ENCODE data around the gene DOCK4.

Gene DOCK4

DNA sequence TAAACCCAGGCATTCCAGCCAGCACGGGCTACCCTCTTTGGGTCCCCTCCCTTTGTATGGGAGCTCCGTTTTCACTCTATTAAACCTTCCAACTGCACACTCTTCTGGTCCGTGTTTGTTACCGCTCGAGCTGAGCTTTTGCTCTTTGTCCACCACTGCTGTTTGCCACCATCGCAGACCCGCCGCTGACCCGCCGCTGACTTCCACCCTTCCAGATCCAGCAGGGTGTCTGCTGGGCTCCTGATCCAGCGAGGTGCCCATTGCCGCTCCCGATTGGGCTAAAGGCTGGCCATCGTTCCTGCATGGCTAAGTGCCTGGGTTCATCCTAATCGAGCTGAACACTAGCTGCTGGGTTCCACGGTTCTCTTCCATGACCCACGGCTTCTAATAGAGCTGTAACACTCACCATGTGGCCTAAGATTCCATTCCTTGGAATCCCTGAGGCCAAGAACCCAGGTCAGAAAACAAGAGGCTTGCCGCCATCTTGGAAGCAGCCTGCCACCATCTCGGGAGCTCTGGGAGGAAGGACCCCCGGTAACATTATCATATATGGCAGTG lies 14.8 kb upstream of the DOCK4 start:
- DNase-seq: no peak

DNA sequence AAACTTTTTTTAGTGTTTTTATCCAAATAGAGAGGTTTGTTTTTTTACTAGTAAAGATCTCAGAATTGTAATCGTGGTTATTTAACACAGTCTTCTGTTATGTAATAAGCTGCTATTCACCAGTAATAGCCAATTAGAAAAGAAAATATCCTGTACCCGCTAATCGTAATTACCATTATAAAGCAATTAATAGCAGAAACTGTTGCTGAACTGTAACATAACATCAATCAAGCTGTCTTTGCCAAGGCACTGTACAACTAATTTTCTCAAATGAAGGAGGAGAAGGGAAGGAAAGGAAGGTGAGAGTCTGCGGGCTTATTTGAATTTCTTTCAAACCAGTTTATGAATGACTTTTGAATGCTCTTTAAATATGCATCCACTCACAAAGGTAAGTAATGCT lies 9.6 kb upstream of the DOCK4 start:
- no peak for DNase-seq

DNA sequence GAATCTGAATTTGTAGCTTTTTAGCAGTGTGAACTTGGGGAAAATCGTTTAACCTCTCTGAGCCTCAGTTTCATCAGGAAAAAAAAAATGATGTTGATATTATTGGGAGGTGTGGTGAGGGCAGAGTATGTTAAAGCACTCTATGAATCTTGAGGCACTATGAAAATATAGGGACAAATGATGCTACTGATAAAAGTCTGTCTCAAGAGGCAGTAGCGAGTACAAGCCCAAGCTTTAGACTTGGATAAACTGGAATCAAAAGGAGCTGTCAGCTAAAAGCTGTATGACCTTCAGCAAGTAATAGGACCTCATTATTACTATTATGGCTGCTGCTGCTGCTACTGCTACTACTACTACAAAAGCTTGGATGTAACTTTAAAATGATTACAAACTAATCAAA lies 8.7 kb upstream of the DOCK4 start:
- no peak for DNase-seq

DNA sequence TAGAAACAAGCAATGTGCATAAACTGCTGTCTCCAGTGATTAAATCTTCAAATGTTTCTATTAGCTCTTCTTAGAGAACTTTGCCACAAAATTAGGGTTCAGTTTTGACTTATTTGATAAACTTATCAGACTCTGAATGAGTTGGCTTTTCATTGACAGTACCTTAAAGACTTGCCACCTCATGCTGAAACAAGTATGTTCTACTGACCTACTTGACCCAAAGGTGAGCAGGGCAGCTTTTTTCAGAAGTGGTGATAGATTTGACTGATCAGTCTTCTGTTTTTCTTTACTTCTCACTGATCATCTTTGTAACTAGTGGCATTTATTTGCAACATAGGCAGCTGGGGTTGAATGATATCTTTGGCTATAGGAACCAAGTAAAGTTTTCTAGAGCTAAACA lies 8.1 kb upstream of the DOCK4 start:
- no peak for DNase-seq

DNA sequence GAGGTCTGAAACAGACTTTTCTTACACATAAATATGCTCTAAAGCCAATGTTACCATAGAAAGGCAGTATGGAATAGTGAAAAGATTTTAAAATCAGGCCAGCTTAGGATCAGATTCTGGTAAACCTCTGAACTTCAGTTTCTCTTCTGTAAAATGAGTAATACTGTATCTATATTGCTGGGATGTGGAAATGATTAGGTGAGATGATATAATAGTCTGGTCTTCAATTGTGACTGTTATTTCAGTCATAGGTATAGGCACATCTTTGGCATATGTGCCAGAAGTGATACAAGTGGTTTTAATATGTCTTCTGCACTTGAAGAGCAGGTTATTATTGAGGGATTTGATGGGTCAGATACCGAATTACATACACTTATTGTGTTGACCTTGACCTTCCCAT lies 7.5 kb upstream of the DOCK4 start:
- no peak for DNase-seq

DNA sequence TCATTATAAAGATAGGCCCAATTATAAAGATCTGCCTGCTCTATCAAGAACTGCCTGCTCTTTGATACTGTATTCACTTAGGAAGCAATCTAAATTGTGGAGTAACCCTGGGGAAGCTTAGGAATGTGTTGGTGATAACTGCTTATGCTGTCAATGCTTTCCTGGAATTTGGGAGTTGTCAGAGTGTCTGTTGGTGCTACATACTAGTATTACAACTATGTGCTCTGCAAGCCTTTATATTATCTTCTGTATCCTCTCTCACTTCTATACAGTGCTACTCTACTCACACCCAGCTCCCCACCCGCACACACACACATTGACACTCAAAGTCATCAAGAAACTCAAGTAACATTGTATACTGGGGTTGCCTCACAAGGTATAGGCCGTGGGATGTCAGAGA lies 6.4 kb upstream of the DOCK4 start:
- no peak for DNase-seq

DNA sequence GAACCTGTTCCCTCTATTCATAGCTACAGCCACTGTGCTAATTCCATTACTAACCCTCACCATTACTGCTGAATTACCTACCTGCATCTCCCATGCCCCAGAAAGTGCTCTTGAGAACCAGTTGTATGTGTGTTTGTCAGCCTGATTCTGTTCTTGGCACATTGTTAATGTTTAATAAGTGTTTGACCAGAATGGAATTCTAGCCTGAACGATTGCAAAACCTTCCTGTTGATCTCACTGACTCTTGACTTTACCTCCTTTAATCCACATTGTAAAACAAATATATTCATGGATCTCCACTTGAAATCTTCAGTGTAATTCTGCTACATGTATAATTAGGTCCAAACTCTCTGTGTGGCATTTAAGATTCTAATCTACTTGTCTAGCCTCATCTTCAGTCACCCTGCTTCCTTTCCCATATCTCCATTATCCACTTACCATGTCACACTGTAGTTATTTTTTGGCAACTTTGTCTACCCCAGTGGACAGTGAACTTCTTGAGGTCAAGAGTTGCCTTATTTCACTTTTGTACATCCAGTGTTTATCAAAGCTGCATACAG lies 5.2 kb upstream of the DOCK4 start:
- DNase-seq: no peak

DNA sequence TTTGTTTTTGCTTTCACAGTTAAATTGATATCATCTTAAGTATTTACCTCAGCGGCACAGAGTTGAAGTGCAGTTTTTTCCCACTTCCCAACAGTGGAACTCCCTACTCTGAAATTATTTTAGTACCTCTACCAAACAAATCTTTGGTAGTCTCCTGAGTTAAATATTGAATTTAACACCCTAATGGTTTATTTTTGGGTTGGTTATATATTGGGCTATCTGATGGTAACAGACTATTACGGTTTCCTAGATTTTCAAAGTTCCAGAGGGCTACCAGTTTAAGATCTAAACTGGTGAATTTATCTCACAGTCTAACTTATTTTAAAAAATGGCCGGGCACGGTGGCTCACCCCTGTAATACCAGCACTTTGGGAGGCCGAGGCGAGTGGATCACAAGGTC lies 1.6 kb upstream of the DOCK4 start:
- DNase-seq: no peak

DNA sequence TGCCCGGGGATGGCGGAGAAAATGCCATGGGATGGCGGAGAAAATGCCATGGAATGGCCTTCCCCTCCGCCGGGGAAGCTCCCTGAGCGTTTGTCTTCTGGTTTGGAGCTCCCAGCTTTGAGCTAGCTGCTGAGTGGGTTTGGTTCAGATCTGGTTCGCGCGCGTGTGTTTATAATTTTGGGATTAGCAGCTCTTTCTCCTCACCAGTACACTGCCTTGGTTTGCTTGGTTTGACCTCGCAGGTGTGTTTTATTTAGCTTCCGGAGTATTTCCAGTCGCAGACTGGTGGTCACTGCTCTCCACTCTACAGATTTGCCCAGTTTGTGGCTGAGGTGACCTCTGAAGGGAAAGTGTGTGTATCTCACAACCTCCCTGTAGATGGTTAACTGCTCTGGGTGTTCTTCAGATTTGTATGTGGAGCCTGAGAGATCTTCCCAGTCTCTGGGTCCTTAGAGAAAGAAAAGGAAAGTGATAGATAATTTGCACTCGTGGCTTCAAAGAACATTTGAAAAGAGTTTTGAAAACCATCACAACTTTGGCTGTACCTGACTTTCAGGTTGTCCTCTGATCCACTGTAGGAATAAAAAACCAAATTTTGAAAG lies 893 bp upstream of the DOCK4 start:
- DNase-seq: peak; percentile 32

DNA sequence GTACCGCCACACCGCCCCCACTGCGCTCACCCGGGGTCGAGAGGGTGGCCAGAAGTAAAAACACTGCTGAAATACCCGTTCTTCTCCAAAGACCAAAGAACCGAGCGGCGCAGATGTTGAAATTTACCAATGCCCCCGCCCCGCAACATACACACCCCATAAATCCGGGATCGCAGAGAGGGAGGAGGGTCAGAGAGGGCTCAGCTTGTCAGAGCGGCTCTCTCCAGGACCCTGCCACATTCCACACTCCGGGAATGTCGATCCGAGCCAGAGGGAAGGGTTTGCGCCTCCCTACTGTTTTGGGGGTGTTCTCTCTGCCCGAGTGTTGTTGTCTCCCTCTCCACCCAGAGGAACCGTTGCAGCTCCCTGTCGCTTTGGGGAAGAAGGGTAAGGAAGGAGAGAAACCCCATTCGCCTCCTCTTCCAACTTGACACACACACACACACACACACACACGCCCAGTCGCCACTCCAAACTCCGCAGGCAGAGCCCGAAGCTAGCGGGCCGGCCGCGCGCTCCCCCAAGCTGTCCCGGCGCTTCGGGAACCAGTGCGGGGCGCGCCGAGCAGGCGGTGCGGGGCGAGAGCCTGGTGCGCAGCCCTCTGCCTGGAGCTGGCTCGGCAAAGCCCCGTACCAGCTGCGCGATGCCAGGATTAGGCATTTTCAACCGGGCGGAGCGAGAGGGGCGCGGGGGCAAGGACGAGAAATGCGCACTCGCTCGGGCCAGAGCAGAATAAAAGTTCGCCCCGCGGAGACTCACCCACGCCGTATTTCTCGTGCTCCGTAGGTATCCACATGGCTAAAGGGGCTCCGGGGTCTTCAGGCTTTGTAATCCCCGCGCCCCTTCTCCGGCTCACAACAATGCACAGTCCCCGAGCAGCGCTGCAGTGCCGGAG lies 609 bp downstream of the DOCK4 start:
- peak; percentile 64 for DNase-seq

DNA sequence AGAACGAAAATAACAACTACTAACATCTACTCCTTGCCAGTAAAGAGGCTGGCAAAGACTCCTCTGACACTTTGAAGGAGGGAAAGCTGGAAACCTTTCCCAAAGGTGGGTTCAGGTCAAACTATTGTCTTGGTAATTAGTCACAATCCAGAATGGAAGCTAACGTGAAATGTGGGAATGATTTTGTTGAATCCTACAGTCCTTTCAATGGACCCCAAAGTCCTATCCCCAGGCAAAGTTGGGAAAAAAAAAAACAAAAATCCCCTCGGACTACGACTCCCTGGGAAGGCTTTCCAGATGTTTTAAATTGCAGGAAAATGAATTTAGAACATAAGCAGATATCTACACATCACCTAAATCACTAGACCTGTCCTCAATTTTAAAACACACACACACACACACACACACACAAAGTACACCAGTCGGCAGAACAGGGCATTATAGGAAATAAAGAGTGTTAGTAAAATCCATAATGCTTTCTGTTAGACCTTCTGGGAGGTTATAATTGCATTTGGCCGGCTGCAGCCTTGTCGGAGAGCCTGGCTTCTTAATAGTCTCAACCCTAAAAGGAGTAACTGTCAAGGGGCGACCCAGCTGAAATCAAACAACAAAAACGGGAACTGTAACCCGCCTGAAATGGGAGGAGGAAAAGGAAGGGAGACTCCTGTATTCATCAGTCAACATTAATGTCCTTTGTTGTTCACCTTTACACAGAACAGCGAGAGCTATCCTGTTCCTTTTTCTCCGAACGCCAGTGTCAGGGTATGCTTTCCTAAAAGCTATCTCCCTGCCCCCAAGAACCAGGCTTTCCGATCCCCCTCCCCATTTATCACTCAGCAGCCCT lies 1.5 kb downstream of the DOCK4 start:
- peak; percentile 54 for DNase-seq

DNA sequence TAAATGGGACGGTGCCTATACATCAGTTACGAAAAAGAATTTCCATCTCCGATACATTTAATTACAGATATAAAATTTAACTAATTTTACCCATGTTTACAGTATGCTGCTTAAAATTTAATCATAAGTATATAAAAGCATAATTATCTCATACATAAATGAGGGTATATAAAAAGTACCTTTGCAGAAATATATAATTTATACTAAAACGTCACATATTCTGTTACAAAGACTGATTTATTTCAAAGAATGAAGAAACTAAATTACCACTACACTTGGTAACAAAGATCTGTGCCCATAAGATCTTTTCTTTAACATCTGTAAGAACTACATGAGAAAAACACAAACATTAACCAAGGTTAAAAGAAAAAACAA lies 2.8 kb downstream of the DOCK4 start:
- DNase-seq: no peak

DNA sequence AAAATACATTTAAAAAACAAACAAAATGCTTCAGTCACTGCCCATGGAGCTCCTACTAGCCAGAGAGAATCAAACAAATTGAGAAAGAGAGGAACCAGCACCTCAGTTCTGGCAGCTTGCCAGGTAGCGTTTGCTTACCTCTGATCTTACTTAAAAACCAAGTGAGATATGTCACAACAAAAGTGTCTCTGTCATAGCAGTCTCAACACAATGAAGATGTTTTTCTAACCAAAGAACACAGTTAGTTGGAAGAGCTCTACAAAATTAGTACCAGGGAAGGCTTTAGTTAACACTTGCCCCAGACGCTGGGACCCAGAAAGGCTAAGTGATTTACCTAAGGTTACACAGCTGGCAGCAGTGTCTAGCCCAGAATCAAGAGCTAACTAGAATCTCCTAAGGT lies 3.4 kb downstream of the DOCK4 start:
- peak; percentile 80 for DNase-seq

DNA sequence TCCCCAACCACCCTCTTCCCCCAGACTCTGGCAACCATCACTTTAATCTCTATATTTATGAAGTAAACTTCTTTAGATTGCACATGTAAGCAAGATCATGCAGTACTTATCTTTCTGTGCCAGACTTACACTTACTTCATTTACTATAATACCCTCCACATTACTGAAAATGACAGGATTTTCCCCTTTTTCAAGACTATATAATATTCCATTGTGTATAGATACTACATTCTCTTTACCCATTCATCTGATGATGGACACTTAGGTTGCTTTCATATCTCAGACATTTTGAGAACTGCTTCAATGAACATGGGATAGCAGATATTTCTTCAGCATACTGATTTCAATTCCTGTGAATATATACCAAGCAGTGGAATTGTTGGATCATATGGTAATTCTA lies 4.4 kb downstream of the DOCK4 start:
- no peak for DNase-seq

DNA sequence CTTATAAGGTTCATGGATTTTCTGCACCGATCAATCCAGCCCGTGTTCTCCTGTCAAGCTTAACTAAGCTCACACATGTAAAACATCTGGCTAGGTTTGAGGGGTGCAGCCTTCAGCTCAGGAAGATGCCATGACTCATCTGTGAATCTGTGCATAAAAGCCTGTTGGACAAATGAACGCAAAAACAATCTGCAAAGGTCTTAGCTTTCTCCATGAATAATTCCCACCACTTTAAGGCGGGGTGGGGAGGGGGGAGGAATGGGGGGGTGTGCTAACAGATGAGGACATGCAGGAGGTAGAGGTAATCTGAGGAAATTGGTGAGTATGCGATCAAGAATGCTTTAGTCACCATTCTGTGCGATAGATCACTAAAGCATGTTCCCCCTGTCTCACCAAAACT lies 4.8 kb downstream of the DOCK4 start:
- no peak for DNase-seq

DNA sequence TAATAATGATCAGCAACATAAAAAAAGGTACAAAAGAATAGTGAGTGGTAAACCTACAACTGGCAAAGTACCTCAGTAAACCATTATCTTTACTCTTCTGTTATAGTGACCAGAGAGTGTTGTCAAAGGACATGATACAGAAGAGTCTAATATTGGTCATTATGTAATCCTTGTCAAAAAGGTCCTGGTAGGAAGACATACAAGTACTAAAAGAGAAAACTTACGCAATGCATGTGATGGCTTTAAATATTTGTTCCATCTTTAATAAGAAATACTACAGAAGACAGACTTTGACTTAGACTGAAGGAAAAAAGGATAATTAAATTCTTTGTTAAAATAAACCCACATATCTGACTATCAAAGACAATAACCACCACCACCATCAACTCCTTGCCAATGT lies 6.5 kb downstream of the DOCK4 start:
- DNase-seq: no peak

DNA sequence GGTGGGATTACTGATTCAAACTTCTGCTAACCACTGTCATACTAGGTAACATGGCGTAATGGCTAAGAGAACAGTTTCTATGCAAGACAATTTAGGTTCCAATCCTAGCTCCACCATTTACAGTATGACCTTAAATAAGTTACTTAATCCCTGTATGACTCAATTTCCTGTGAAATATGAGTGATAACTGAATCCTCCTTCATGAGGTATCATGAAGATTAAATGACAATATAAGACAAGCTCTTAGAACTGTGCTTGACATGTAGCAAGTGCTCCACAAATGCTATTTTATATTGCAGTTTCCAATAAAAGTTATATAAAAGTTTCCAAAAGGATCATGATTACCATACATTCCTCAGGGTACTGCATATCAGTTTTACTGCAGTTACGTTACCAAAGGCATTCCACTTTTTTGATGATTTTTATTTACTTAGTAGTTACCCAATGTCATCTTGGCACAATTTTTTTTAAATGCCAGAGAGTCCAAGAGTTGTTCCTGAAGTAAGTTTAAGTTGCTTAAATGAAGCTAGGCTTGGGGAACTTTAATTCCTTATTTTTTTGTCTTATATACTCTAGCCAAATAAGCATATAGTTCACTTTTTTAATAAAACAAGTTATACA lies 7.1 kb downstream of the DOCK4 start:
- DNase-seq: no peak

DNA sequence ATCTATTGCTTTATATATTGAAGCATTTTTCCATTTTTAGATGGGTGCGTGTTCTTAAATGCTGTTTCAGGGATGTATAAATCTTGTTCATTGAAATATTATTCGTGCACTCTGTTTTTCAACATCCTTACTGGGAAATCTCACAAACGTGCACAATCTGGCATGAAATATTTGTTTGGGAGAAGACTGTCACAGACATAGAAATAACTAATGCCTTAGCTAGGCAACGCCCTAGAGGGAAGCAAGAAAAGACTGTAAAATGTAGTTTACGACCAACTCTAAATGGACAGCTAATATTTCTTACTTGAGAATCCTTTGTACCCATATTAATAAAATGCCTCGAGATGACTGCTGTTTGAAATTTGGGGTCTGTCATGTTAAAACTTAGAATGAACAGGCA lies 8.9 kb downstream of the DOCK4 start:
- DNase-seq: no peak

DNA sequence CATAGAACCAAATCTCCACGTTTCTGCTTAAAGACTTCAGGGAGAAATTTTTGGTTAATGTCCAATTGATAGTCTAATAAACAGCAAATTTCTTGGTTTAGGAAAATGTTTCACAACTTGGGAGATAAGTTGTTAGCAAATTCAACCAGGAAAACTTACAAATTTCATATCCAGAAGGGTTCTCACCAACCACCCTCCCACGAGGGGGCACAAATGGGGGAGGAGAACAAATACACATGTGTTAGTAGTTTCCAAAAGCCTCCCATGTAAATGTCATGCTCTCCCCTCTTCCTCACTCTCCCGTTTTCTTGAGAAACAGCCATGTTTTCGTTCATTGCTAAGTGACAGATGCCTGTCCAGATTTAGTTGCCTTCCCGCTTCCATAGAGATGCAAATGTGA lies 10.5 kb downstream of the DOCK4 start:
- no peak for DNase-seq

DNA sequence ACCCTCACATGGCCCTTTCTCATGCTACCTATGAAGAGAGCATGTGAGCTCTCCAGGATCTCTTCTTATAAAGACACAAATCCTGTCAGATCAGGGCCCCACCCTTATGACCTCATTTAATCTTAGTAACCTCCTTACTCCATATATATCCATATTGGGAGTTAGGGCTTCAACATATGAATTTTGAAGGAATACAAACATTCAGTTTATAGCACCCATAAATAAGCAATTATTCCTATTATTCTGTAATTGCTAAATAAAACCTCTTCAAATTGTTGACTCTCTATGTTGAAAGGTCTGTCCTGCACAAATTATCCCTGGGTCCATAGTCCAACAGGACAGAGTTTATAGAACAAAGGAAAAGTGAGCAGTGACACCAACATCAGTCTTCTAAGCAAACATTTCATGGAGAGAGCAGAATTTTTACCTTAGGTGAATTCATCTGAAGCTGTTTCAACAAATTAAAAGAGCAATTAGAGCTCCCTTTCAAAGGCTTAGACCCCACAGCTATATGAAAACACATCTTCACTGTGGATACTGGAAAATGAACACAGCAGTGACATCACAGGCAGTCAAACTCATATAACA lies 12.2 kb downstream of the DOCK4 start:
- no peak for DNase-seq

DNA sequence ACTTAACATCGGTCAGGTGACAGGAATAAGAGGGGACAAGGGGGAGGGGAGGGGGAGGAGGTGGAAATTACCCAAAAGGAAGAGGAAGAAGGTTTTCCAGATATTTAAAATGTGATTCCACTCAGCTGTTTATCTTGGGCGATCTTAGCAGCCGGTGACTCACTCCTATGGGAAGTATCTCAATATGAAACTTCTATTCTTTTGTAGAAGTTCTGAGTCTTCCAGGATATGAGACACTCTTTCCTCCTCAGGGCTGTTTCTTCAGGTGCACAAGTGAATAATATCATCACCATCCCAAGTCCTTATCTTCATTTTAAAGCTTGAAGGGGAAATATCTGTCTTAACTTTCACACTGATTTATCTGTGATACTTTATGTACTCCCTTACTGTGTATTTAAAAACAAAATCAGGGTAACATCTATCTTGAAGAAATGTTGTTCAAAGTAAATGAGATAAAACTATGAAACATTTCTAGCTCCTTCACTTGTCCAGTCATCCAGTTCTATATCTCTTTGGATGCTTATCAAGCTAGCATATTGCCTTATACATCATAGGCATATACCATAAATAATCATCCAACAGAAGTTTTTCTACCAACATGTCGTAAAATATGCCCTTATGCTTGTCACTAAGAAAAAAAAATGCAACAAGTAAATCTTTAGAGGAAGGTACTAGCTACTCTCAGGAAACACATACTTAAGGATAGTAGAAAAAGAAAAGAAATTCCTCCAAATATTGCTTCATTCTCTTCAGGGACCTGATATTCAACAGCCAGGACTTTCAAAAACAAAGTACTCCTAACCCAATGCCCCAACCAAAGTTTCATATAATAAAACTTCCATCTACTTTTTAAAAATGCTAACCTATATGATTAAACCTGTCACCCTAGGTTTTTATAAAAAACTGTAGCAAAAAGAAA lies 13.7 kb downstream of the DOCK4 start:
- DNase-seq: no peak

Data from RPMI8226 (cell line).